GM12874 (cell line): ENCODE data around the gene KCTD16.
A peak's percentile ranks its signal among the peaks of the same experiment; 100 is the strongest.

Experiments used
- CTCF ChIP-seq: IDR thresholded peaks from 2 replicates; pipeline ENCODE4 v1.5.1; 2011; ENCODE audit warnings: low read depth, mild to moderate bottlenecking, control low read depth, low read length, moderate library complexity; ENCODE audit not compliant: insufficient read depth

The KCTD16 gene

GRCh38 chr5:144166696-144167095 lies 4.0 kb upstream of the KCTD16 start:
- no peak for TF ChIP-seq CTCF

- no peak for TF ChIP-seq CTCF
These were observed 2.7 kb upstream of the KCTD16 start for GRCh38 chr5:144167998-144168397.

- TF ChIP-seq CTCF = no peak
These were observed 783 bp upstream of the KCTD16 start for GRCh38 chr5:144169904-144170275.

GRCh38 chr5:144173766-144174165 lies 3.1 kb downstream of the KCTD16 start:
- TF ChIP-seq CTCF = no peak

GRCh38 chr5:144177548-144177947 lies 6.9 kb downstream of the KCTD16 start:
- no peak for TF ChIP-seq CTCF

GRCh38 chr5:144179226-144179625 lies 8.6 kb downstream of the KCTD16 start:
- TF ChIP-seq CTCF = no peak

- peak; percentile 38; the same call in 1 of the 2 replicates for TF ChIP-seq CTCF
These were observed 12.7 kb downstream of the KCTD16 start for GRCh38 chr5:144183254-144183889.
